ENCODE data around the gene TMEM217. TPM values are rescaled to one million over a fixed set of nuclear protein-coding genes. Genes with fewer than 3 reads are reported as not detected.

TMEM217 gene
- total RNA-seq, 1 donor from 2014 or later, result 0.86 TPM

GRCh38 chr6:37171970-37172812, 85.8 kb downstream of the TMEM217 start:
- DNase-seq (ENCODE audit: low read depth), result peak; percentile 67
- peak overlapping the region; percentile 94 for H3K4me3 ChIP-seq (ENCODE audit: low read depth, low read length)
- TF ChIP-seq, protein P1, sequence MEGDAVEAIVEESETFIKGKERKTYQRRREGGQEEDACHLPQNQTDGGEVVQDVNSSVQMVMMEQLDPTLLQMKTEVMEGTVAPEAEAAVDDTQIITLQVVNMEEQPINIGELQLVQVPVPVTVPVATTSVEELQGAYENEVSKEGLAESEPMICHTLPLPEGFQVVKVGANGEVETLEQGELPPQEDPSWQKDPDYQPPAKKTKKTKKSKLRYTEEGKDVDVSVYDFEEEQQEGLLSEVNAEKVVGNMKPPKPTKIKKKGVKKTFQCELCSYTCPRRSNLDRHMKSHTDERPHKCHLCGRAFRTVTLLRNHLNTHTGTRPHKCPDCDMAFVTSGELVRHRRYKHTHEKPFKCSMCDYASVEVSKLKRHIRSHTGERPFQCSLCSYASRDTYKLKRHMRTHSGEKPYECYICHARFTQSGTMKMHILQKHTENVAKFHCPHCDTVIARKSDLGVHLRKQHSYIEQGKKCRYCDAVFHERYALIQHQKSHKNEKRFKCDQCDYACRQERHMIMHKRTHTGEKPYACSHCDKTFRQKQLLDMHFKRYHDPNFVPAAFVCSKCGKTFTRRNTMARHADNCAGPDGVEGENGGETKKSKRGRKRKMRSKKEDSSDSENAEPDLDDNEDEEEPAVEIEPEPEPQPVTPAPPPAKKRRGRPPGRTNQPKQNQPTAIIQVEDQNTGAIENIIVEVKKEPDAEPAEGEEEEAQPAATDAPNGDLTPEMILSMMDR (conservative IDR thresholded peaks at IDR 0.05; ENCODE audit: low read depth, low read length), result peak; percentile 89

GRCh38 chr6:37171201-37171969, 86.6 kb downstream of the TMEM217 start:
- peak overlapping the region; percentile 94 for H3K4me3 ChIP-seq (ENCODE audit: low read depth, low read length)
- TF ChIP-seq, protein P1 (conservative IDR thresholded peaks at IDR 0.05; ENCODE audit: low read depth, low read length), result no peak
- no peak for DNase-seq (ENCODE audit: low read depth)

GRCh38 chr6:37170273-37171200, 87.4 kb downstream of the TMEM217 start:
- TF ChIP-seq, protein P1 (conservative IDR thresholded peaks at IDR 0.05; ENCODE audit: low read depth, low read length), result peak; percentile 4
- no peak for DNase-seq (ENCODE audit: low read depth)
- peak overlapping the region; percentile 94 for H3K4me3 ChIP-seq (ENCODE audit: low read depth, low read length)

DNA sequence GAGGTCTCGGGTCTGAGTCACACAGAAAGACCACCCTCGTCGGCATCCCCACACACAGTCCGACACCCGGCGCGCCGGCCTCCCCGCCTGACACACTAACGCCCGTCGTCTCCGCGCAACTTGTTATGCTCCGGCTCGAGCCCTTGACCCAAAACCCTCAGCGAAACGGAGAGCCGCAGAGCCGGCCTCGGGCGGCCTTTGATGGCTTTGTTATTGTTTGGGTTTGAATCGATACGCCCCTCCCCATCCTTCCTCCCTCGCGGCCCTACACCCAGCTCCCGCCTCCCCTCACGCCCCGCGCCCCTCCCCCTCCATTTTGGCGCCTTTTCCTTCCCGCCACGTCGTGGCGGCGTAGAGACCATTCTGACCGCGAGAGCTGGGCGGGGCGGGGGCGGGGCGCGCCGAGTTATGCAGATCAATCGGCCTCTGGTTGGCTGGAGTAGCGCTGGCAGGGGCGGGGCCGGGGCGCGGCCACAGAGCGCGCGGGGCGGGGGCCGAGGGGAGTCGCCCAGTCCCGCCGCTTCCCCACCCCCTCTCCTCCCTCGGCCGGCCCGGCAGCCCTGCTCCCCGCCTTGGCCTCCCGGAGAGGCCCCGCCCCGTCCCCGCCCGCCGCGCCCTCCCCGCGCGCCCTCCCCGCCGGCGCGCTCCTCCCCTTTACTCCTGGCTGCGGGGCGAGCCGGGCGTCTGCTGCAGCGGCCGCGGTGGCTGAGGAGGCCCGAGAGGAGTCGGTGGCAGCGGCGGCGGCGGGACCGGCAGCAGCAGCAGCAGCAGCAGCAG, 88.3 kb downstream of the TMEM217 start, which contains the start of gene PIM1:
PIM1 (plus strand) TSS at position 657 of the 777 bp plus-strand sequence. CDS start 424 bp downstream, outside the sequence.
- TF ChIP-seq, protein P1 (conservative IDR thresholded peaks at IDR 0.05; ENCODE audit: low read depth, low read length), result no peak
- peak within 1 kb of the TSS; percentile 94 for H3K4me3 ChIP-seq (ENCODE audit: low read depth, low read length)
- DNase-seq (ENCODE audit: low read depth), result peak; percentile 16

- DNase-seq (ENCODE audit: low read depth), result peak; percentile 30
- TF ChIP-seq, protein P1 (conservative IDR thresholded peaks at IDR 0.05; ENCODE audit: low read depth, low read length), result no peak
- peak overlapping the region; percentile 62 for H3K4me3 ChIP-seq (ENCODE audit: low read depth, low read length)
These were observed 89.0 kb downstream of the TMEM217 start for GRCh38 chr6:37168811-37169495.

Data from epithelial cell of proximal tubule (primary cell).